Measurements from ENCODE around the gene CD96. TPM values are rescaled to one million over a fixed set of nuclear protein-coding genes. Genes with fewer than 3 reads are reported as not detected.
"Not testable (repeated sequence)": the region's sequence is repeated elsewhere in the genome, so short reads cannot be mapped to it uniquely, and the experiment has no call there.

Gene CD96
- total RNA-seq, 1 donor from 2014 or later, result 0.32 TPM

GRCh38 chr3:111542611-111543300 is 759 bp downstream of the CD96 start:
- Histone ChIP-seq H3K27ac (no peak overlapping the region), H3K9me3 (no peaks in the 10 kb centered on the region), H3K27me3 (no peaks in the 10 kb centered on the region), H3K4me1 (no peaks in the 10 kb centered on the region), H3K4me3 (no peak overlapping the region), H3K36me3 (no peaks in the 10 kb centered on the region)
- no peak for DNase-seq (ENCODE audit: low spot score in 2 of 2)
- TF ChIP-seq, protein P1, sequence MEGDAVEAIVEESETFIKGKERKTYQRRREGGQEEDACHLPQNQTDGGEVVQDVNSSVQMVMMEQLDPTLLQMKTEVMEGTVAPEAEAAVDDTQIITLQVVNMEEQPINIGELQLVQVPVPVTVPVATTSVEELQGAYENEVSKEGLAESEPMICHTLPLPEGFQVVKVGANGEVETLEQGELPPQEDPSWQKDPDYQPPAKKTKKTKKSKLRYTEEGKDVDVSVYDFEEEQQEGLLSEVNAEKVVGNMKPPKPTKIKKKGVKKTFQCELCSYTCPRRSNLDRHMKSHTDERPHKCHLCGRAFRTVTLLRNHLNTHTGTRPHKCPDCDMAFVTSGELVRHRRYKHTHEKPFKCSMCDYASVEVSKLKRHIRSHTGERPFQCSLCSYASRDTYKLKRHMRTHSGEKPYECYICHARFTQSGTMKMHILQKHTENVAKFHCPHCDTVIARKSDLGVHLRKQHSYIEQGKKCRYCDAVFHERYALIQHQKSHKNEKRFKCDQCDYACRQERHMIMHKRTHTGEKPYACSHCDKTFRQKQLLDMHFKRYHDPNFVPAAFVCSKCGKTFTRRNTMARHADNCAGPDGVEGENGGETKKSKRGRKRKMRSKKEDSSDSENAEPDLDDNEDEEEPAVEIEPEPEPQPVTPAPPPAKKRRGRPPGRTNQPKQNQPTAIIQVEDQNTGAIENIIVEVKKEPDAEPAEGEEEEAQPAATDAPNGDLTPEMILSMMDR (IDR thresholded peaks at IDR 0.05), result no peak
- intact Hi-C loops (cut with DNase I), result no loop called here

DNA sequence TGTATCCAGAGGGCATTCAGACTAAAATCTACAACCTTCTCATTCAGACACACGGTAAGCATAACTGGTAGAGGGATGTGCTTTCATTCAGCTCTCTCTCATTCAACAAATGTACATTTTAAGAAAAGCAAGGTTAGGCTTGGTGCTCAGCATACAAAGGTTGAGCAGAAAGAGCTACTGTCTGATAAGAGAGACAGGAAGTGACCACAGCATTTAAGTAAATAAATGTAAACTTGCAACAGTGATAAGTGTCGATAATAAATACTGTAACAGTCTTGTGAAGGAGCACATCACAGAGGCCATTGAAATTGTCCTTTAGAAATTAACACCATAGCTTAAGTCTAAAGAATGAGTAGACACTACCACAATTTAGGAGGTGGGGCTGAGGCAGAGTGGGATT is 3.4 kb downstream of the CD96 start:
- intact Hi-C loops (cut with DNase I), result no loop called here
- no peaks in the 10 kb centered on the region for H3K4me1 ChIP-seq
- no peaks in the 10 kb centered on the region for H3K27me3 ChIP-seq
- no peak overlapping the region for H3K4me3 ChIP-seq
- no peak overlapping the region for H3K27ac ChIP-seq
- H3K36me3 ChIP-seq, result no peaks in the 10 kb centered on the region
- no peaks in the 10 kb centered on the region for H3K9me3 ChIP-seq
- no peak for DNase-seq (ENCODE audit: low spot score in 2 of 2)
- TF ChIP-seq, protein P1 (IDR thresholded peaks at IDR 0.05), result no peak

DNA sequence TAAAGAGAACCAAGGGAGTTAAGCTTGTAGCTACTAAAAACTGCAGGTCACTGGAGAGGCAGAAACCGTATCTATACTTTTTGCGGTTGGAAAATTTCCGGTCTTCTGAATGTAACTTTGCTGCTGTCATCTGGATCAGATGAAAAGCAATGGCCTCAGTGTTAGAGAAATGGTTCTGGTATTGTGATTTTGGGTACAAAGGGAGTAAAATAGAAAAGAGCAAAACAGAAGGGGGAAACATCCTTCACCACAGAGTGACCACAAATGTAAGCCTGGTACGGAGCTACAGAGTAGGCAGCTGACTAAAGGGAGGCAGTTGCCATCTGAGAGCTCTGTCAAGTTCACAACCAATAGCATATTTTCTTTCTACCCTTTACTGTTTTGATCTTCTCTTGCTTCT is 5.6 kb downstream of the CD96 start:
- no peaks in the 10 kb centered on the region for H3K4me1 ChIP-seq
- DNase-seq (ENCODE audit: low spot score in 2 of 2), result no peak
- intact Hi-C loops (cut with DNase I), result no loop called here

DNA sequence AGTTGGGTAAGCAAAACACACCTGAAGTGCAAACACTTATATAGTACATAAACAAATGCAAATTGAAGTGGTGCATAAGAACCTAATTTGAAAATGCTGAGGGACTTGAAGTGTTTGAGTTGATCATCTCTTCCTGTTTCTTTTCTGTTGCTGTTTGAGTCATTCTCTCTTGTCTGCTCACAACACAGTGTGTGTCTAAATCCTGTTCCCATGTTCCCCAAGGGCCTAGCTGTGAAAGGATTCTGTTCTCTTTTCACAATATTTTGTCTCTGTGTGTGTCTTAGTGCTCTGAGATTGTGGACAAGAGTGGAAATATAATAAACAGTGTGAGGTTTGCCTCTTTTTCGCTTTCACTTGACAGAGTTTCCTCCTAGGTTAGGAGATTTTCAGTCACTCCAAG is 6.1 kb downstream of the CD96 start:
- Histone ChIP-seq H3K4me3 (no peak overlapping the region), H3K27me3 (no peaks in the 10 kb centered on the region), H3K27ac (no peak overlapping the region), H3K4me1 (no peaks in the 10 kb centered on the region), H3K9me3 (no peaks in the 10 kb centered on the region), H3K36me3 (no peaks in the 10 kb centered on the region)
- DNase-seq (ENCODE audit: low spot score in 2 of 2), result no peak
- TF ChIP-seq, protein P1 (IDR thresholded peaks at IDR 0.05), result no peak
- intact Hi-C loops (cut with DNase I), result no loop called here

More for the DNA sequence above, 5.6 kb downstream of the CD96 start:
- H3K27me3 ChIP-seq, result no peaks in the 10 kb centered on the region
- H3K27ac ChIP-seq, result no peak overlapping the region
- TF ChIP-seq, protein P1 (IDR thresholded peaks at IDR 0.05), result no peak
- no peak overlapping the region for H3K4me3 ChIP-seq
- H3K36me3 ChIP-seq, result no peaks in the 10 kb centered on the region
- H3K9me3 ChIP-seq, result no peaks in the 10 kb centered on the region

DNA sequence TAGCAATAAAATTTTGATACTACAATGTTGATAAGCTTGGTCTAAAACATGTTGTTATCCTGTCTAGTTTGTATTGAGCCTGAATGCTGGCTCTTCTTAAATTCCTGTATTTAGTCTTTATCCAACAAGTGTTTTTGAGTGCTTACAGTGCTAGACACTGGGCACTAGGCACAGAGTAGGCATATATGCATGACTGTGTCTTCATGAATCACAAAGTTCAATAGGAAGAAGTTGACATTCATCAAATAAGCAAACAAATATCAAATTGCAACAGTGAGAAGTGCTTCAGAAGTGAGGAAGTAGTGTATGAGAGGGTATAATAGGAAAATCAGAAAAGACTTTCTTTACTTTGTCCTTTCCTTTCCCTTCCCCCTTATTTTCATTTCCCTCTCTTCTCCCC is 6.8 kb downstream of the CD96 start:
- Histone ChIP-seq H3K9me3 (no peaks in the 10 kb centered on the region), H3K27ac (no peak overlapping the region), H3K4me3 (no peak overlapping the region), H3K27me3 (no peaks in the 10 kb centered on the region), H3K4me1 (no peaks in the 10 kb centered on the region), H3K36me3 (no peaks in the 10 kb centered on the region)
- intact Hi-C loops (cut with DNase I), result no loop called here
- no peak for DNase-seq (ENCODE audit: low spot score in 2 of 2)
- TF ChIP-seq, protein P1 (IDR thresholded peaks at IDR 0.05), result no peak

DNA sequence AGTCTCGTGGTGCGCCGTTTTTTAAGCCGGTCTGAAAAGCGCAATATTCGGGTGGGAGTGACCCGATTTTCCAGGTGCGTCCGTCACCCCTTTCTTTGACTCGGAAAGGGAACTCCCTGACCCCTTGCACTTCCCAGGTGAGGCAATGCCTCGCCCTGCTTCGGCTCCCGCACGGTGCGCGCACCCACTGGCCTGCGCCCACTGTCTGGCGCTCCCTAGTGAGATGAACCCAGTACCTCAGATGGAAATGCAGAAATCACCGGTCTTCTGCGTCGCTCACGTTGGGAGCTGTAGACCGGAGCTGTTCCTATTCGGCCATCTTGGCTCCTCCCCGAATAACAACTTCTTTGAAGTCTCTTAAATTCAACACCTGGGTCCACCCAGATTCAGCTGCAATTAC is 19.9 kb downstream of the CD96 start:
- H3K4me3 ChIP-seq; H3K36me3 ChIP-seq; H3K9me3 ChIP-seq; H3K27me3 ChIP-seq; H3K27ac ChIP-seq; DNase-seq (ENCODE audit: low spot score in 2 of 2); H3K4me1 ChIP-seq; intact Hi-C loops (cut with DNase I): not testable (repeated sequence)

Measured in ascending aorta (tissue), 2 donors.